NCI-H748 treated with DMSO at 0.1 percent for 48 hours (cell line): Measurements from ENCODE around the gene TSEN54.

Source experiments
- DNase-seq: peaks from one replicate; lab custom pipeline; 2025; lab: John Stamatoyannopoulos, UW

The TSEN54 gene

DNA sequence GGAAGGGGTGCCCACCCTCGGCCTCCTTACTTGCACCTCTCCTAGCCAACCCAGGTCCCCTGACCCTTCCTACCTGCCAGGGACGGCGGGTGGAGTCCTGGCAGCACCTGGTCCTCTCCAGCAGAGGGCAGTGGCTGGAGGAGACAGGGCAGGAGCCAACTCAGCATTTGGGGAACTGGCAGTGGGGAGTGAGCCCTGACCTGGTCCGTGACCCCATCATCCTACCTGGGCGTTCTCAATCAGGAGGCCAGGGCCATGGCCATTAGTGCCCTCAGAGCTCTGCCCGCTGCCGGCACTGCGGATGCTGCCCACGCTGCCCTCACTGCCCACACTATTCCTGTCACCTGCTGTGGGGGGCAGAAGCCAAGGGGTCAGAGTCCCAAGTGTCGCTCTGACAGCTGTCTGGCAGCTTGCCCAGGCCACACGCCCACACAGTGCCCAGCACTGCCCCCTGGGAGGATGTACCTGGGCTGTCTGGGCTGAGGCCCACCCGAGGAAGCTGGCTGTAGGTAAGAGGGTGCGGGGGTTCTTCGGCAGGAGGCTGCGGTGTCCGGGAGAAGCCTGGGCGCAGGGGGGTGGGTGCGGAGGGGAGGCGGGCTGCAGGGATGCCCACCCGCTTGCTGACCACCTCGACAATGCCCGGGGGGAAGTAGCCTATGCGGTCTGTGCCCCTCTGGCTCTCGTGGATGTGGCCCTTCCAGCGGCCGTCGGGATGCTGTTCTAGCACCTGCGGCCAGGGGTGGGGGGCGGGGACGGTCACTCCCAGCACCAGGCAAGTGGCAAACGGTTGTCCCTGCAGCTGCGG lies 11.8 kb upstream of the TSEN54 start:
- DNase-seq, result no peak

DNA sequence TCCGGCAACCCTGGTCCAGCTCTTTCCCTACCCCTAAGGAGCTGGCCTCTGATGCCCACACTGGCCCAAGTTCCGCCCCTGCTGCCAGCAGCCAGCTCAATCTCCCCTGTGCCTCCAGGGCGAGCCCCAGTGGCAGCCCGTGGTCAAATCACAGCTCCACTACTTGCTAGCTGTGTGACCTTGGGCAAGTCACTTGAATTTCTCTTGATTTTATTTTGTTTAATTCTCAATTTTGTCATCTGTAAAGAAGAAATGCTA lies 11.2 kb upstream of the TSEN54 start:
- DNase-seq, result no peak

DNA sequence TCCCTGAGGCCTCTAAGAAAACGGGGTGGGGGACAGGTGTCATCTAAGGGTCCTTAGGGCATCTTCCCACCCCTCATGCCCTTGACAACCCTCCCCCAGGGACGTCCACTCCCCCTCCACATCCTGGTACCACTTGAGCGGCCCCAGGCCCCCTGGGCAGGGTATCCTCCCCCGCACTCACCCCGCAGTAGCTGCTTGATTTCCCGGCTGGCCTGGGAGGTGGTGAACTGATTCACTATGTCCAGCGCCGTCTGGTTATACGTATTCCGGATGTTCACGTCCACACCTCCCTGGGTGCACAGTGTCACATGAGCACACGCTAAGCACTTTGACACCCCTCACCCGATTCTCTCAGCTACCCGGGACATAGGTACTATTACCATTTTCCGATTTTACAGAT lies 10.7 kb upstream of the TSEN54 start:
- DNase-seq, result no peak

DNA sequence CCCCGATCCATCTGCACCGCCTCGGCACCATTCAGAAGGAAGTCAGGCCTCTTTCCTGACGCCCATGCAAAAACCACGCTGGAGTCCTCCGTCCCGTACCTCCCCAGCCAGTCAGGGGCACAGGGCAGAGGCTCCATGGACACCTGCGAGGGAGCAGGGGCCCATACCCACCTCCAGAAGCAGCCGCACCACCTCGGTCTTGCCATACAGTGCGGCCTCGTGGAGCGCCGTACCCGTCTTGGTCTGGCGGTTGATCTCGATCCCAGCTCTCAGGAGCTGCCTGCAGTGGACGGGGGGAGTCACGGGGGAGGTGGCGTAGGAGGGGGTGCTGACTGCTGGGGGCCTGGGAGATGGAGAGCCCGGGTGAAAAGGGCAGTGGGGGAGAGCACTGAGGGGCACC lies 10.2 kb upstream of the TSEN54 start:
- DNase-seq, result no peak

DNA sequence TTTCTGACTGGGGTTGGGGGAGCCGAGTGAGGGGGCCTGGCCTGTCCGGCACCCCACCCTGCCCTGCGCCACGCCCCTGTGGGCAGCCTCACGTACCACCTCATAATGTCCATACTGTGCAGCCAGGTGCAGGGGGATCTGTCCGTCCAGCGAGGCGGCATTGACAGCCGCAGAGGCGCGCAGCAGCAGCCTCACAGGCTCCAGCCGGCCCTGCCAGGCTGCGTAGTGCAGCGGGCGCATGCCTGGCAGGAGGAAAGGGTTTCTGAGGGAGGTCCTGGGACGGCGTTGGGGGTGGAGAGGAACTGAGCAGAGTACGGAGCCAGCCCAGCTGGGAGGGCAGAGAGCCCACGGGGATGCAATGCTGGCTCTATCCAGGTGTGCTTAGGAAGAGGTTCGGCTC lies 9.4 kb upstream of the TSEN54 start:
- no peak for DNase-seq

DNA sequence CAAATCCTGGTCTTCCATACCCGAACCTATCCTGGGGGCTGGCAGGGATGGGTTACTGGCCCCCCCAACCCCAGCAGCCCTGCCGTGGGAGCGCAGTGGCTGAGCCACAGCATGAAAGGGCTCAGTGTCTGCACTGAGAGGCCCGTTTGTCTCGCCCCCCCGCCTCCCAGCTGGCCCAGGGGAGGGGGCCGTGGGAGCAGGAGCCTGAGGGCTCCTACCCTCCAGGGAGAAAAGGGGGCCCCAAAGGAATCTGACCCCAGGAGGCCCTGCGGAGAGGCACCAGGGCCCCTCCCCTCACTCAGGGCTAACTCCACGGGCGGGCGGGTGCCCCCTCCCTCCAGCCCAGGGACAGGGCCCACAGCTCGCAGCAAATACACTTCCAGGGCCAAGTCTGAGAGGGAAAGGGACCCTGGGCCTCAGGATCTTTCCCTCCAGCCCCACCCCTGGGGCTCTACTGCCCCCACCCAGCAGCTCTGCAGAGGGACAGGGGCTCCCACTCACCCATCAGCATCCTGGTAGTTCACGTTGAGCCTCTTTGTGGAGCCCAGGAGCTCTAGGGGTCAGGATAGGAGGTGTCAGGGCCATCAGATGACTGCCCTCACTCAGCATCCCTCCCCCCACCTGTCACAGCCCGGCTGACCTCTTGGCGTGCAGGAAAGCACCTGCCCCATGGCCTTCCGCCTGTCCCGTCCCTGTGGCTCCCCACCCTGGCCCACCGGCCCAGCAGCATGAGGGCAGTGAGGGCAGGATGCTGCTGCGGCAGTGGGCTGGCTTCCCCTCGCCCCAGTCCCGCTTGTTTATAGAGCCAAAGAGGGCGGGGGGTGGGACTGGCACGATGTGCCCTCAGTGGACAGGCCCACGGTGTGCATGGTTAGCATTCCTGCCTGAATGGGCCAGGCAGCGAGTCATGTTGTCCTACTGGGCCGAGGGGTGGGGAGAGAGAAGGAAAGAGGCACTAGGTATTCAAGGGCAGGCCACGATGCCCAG lies 8.3 kb upstream of the TSEN54 start:
- DNase-seq, result no peak

DNA sequence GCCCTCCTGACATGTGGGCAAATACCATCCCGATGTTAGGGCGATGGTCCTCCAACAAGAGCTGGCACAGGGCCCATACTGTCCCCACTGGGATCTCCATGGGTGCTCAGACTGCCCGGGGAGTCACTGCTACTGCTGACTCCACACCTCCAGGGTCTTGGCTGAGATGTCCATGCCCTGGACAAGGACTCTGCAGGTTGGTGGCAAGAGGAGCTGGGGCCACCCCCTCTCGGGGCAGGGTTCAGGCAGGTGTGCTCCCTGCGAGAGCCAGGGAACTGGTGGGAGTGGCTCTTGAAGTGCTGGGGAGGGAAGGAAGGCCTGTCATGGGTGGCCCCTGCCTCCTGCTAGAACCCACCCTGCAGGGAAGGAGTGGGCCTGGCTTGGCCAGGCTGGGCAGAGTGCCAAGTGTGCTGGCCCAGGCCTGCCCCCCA lies 7.4 kb upstream of the TSEN54 start:
- DNase-seq, result no peak

DNA sequence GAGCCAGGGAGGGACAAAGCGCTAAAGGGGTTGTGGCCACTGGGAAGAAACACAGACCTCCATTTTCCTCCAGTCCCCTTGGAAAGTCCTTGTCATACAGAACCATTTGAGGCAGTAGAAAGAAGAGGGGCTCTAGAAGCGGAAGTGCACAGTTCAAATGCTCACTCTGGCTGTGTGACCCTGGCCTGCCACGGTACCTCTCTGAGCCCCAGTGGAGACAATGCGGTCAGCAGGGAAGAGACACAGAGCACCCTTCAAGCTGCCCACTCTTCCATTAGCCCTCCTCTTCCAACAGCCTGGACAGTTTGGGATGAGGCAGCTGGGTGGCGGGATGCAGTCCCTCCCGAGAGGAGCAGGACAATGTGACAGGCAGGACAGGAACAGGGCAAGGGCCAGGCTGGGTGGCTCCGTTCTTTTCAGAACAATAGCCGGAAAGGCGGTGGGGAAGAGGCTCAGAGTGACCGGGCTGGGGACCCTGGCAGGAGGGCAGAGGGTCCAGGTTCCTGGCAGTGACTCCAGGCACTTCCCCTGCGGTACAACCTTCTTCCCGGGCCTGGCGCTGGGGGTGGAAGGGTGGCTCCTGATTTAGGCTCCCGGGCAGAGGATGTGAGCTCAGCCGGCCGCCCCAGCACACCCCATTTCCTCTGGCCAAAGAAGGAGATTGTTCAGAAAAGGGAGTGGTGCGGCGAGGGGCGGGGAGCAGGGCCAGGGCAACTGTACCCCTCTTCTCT lies 6.6 kb upstream of the TSEN54 start:
- DNase-seq, result no peak

DNA sequence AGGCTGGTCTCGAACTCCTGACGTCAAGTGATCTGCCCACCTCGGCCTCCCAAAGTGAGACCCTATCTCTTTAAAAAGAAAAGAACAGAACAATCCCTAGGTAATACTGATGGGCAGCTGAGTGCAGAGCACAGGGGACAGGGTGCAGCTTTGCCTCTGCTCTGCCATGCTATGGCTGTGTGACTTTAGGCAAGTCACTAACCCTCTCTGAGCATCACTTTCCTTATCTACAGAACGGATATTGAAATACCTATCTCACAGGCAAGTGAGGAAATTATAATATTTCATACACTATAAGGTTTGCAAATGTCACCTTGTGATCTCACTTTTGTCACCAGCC lies 5.1 kb upstream of the TSEN54 start:
- no peak for DNase-seq

DNA sequence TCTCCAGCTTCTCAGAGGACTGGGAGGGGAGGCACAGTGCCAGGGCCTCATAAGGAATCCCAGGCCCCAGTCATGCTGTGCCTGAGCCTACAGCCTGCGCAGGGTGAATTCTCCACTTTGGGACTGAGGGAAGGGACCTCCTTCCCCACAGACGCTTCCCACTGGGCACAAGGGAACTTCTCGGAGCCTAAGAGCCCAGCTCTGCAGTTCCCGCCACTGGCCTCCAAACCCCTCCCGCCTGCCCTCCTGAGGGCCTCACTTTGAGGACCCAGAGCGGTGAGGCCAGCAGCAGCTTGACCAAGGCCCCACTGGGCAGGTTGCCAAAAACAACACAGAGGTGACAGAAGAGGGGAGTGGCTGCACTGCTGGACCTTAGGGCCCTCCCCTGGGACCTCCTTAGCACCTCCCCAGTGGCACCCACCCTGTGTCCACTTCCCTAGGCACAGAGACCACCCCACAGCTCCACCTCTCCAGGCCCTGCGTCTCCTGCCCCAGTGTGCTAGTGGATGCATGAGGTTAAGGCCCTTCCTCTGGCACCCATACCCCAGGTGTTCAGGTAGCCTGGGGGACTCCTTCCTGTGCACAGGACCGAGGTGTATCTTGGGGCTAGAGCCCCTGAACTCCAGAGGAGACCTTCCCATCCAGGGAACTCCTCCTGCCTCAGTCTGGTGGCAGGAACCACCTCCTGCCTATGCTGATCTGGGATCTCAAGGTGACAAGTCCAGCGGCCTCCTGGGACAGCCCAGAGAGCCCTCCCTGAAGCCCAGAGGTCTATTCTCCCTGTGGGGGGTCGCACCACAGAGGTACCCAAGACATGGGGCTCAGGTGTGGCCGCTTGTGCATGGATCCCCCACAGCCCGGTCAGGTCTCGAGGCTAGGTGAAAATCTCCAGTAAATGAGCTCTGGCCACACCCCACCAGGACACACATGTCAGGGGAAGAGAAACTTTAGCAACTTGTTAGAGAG lies 4.4 kb upstream of the TSEN54 start:
- DNase-seq, result no peak

DNA sequence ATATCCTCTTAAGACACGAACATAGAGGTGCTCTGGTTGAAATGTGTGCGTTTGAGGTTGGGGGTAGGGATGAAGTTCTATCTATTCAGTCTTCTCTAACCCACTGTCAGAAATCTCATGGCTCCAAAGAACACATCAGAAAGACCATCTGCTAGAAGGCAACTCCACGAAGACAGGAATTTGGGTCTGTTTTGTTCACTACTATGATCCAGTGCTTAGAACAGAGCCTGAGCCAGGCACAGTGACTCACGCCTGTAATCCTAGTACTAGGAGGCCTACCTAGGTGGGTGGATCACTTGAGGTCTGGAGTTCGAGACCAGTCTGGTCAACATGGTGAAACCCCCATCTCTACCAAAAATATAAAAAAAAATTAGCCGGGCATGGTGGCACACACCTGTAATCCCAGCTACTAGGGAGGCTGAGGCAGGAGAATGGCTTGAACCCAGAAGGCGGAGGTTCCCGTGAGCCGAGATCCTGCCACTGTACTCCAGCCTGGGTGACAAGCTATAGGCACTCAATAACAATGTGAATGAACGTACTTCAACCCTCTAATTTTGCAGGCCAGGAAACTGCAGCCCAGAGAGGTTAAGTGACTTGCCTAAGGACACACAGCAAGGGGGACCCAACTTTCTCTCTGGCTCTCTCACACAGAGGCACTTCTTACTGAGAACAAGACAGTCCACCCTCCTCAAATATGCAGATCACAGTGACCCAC lies 3.2 kb upstream of the TSEN54 start:
- DNase-seq, result no peak

DNA sequence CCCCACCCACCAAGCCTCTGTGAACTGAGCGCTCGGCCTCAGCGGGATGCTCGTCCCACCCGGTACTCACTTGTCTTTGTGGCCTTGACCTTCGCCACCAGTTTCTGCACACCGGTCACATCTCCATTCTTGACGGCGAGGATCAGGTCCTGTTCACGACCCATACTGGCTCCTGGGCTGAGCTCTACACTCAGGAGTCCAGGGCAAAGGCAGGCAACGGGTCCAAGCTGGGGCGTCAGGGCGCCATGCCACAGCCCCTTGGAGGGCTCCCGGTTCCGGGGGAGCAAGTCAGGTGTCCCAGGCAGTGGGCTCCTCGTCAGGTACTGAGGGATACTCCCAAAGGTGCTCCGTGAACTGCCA lies 2.7 kb upstream of the TSEN54 start:
- DNase-seq, result no peak

DNA sequence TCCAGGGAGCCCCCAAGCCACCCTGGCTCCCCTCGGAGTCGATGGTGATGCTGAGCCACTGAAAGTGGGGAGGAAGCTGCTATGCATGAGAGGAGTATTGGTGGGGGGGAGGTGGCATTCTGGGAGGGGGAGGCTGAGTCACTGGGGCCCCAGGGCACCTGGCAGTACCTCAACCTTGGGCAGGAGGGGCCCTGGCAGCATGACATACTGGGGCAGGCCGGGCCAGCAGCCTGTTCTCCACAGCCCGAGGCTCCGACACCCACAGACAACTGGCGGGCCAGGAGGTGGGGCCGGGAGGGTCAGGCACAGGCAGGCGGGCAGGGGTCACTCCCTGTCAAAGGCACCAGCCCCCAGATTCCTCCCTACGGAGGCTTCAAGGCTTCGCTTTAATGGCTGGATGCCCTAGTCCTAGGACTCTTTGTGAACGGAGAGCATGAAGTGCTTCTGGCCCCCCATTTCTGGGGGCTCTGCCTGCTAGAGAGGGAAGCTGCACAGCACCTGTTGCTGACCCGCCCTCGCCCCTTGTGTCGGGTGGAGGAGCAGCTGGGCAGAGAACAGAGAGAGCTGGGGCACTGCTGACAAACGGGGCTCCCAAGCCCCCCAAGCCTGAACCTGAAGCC lies 1.9 kb upstream of the TSEN54 start:
- DNase-seq, result no peak

DNA sequence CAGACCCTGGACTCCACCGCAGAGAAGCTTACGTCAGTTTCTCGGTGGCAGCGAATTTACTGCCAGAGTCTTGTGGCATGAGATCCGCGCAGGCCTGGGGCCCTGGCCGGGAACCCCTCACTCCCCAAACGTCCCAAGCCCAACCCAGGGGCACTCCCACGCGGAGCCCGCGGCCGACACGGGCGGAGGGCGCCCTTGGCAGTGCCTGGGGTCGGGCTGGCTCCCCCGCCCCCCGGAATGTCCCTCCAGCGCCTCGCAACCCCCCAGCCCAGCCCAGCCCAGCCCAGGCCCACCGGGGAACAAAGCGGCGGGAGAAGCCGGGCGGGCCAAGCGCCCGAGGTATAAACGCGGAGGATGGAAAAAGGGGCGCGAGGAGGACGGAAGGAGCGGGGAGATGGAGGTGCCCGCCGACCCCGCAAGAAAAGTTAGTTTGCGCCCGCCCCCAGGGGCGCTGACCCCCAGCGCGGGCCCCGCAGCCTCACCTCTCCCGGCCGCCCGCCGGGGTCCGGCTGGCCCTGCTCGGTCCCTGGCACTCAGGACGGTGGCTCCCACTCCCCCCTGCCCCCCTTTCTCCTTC lies 1.3 kb upstream of the TSEN54 start:
- DNase-seq, result no peak

DNA sequence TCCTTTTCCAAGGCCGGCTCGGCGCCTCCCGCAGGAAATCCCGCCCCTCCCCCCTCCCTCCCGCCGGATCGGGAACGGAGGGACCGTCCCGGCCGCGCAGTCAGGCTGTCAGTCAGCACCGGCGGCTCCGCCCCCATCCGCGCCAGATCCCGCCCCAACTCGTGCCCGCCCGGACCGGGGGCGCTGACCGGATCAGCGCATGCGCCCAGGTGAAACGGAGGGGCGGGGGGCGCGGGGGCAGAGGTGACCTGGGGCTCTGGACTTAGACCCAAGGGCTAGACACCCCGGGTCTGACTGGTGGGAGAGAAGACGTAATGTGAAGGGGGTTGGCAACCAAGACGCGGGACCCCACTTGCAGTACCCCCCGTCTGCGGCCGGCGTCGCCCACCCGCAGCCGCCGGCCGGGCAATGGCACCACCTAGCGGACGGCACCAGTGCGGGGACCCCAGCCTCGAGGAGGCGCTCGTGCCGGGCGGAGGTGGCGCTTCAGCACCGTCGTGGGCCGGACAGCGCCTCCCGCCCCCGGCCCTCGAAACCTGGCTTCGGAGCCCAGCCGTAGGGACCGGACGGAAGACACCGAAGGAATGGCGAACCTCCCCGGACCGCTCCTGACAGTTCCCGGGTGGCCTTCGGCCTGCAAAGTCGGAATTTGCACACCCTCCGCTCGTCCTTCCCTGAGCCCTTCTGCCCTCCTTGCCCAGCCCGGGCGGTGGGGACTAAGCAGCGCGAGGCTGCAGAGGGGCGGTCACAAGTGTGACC lies 653 bp upstream of the TSEN54 start, which contains the start of gene CASKIN2:
Gene CASKIN2, minus strand, starts transcription at position 42 of the 759 bp plus-strand sequence. CDS start 1,733 bp downstream, outside the sequence.
- peak; percentile 45 for DNase-seq

DNA sequence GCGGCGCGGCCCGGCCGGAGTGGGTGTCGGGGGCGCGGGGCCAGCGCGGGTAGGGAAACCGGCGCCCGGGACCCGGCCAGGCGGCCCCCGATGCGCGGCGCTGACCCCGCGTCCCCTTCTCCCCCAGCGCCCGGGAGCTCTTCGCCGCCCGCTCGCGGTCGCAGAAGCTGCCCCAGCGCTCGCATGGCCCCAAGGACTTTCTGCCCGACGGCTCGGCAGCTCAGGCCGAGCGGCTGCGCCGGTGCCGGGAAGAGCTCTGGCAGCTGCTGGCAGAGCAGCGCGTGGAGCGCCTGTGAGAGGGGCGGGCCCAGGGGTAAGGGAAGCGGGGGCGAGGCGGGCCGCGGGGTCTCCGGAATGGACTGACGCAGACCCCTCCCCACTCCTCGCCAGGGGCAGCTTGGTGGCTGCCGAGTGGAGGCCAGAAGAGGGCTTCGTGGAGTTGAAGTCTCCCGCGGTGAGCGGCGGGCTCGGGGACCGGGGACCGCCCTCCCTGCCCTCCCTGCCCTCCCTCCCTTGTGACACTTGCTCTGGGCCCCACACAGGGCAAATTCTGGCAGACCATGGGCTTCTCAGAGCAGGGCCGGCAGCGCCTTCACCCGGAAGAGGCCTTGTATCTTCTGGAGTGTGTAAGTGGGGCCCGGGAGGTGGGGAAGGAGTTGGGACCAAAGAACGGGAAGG lies 430 bp downstream of the TSEN54 start:
- no peak for DNase-seq

DNA sequence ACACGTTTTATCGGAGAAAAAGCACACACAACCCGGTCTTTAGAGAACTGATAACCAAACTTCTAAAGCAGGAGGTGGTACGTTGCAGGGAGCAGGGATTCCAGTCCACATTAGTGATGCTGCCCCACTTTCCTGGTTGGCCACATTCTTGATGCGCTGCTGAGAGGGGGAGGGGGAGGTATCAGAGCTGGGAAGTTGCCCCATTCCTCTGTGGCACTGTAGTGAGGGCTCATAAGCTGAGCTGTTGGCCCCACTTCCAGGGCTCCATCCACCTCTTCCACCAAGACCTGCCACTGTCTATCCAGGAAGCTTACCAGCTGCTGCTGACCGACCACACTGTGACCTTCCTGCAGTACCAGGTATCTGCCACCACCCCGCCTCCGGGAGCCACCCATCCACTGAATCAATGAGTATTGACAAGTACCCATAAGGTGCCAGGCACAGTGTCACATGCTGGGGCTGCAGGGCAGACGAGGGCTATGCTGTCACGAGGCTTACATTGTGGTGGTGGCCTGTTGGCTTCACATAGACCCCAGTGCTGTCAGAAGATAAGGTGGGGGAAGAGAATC lies 1.1 kb downstream of the TSEN54 start:
- DNase-seq, result no peak

DNA sequence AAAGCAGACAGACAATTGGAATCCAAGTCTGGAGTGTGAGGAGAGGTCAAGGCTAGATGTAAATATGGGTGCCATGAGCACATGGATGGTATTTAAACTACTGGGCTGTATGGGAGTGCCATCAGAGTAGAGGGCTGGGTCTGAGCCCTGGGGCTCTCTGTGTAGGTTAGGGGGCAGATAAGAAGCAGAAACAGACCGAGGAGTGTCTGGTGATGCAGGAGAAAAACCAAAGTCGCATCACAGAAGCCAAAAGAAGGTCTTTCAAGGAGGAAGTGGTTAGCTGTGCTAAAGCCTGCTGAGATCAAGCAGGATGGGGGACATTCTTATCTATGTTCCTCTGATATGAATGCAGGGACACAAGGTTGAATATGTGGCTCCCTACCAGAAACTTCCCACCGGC lies 1.9 kb downstream of the TSEN54 start:
- DNase-seq, result no peak
